Activated CD4-positive, alpha-beta T cell treated with anti-CD3 and anti-CD28 coated beads, Interleukin-2, amount 50 U/mL, for 4 hours (primary cell): ENCODE results near the gene LYRM2.
A peak's percentile ranks its signal among the peaks of the same experiment; 100 is the strongest.

ENCODE experiments used
- DNase-seq, 2 experiments: peaks; one replicate each; pipeline ENCODE4 v3.0.0-alpha.2; 2020

Gene LYRM2

DNA sequence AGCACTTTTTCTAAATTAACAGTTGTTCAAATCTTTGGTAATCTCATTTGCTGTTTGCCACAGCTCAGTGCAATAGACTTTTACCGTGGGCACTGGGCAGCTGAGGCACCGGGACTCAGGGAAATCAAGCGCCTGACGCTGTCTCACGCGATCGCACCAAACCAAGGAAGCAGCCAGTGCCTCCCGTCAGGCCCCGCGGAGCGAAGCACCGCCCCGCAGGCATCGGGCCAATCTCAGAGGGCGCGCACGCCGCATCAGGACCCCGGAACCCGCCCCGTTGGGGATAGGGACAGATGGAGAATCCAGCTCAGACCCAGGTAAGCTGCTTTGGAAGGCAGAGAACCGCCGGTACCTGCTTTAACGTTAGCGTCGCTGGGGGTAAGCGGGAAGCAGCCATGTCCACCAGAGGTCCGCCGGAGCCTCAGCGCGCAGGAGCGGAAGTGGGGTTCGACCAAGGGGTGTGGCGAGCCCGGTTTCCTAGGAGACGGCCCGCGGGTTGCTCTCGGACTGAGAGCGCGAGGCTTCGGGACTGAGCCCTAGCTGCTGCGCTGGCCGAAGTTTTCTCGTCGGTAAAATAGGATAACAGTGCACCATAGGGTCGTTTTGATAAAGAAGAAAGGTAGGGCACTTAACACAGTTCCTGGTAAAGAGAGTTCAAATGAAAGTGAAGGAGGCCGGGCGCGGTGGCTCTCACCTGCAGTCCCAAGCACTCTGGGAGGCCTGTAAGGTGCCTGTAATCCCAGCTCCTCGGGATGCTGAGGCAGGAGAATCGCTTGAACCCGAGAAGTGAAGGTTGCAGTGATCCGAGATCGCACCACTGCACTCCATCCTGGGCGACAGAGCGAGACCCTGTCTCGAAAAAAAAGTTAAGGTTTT lies at the start of gene LYRM2:
Gene LYRM2, minus strand, starts transcription at position 428 of the 876 bp plus-strand sequence. Its CDS starts 31 bp downstream, at position 397.
- peak; percentile 83 to 84 for DNase-seq

DNA sequence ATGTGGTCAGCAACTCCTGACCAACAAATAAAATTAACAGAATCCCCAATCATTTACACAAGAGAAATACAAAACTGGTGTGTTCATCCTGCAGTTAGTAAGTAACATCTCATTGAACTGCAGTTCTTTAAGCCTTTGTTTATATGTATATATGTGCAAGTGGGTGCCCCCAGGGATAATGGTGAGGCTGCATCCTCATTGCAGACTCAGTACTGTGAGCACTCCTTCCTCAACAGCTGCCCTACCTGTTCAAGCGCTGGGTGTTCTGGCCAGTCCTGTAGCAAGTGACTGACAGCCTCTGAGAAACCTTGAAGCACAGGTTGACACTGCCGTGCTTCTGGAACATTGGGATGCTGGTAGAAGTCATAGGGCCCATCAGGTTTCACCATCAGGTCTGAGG lies 49.8 kb upstream of the LYRM2 start:
- DNase-seq = no peak

DNA sequence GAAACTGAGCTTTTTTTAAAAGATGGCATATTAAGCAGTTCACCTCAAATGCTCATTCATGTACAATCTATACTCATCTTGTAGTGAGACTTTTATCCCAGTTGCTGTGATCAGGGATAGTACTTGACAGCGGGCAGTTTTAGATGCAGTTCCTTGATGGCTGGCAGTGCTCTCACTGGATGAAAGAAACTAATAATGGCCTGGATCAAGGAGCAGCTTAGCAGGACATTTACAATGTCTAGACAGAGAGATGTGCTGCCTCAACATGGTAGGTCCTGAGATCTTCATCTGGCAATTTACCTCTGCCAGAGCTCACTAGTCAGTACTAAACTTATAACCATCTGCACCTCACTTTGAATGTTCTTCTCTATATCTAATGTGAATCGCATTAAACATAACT lies 46.8 kb upstream of the LYRM2 start:
- DNase-seq = no peak

DNA sequence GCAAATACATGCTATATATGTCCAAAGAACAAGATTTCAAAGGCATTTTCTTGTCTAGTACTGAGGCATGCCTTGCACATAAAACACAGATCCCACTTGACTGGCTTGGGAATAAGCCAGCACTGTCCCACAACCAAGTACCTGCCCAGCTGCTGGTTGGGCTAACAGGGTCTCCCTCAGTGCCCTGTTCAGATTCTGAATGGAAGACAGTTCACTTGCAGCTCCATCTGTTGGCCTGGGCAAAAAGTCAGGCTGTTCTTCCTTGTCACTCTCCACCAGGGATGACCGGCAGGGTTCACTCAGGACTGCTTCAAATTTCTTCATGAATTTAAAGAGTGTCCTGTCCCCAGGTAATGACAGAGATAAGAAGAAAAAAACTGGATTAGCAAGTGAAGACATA lies 44.4 kb upstream of the LYRM2 start:
- DNase-seq = no peak

DNA sequence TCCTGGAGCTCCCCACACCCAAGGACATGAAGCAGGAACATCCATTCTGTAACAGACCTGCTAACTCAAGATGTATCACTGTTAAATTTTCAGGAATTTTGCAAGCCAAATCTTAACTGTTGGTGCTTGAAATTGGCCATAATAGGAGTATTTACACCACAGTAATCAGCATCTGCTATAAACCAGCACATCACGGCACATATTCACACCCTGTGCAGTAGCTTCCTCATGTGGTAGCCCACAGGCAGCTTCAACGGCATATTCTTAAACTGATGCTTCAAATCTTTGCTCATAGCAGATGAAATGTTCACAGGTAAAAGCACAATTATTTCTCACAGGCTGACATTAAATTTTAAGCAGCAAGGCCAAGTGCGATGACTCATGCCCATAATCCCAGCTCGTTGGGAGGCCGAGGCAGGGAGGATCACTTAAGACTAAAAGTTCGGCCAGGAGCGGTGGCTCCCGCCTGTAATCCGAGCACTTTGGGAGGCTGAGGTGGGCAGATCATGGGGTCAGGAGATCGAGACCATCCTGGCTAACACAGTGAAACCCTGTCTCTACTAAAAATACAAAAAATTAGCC lies 43.5 kb upstream of the LYRM2 start:
- DNase-seq = no peak

- no peak for DNase-seq
Measured at GRCh38 chr6:89680551-89680950, 42.0 kb upstream of the LYRM2 start.

GRCh38 chr6:89680150-89680549 lies 41.6 kb upstream of the LYRM2 start:
- no peak for DNase-seq

- DNase-seq = no peak
Measured at GRCh38 chr6:89679215-89680120, 40.9 kb upstream of the LYRM2 start.

- no peak for DNase-seq
Measured at GRCh38 chr6:89678531-89678930, 40.0 kb upstream of the LYRM2 start.

DNA sequence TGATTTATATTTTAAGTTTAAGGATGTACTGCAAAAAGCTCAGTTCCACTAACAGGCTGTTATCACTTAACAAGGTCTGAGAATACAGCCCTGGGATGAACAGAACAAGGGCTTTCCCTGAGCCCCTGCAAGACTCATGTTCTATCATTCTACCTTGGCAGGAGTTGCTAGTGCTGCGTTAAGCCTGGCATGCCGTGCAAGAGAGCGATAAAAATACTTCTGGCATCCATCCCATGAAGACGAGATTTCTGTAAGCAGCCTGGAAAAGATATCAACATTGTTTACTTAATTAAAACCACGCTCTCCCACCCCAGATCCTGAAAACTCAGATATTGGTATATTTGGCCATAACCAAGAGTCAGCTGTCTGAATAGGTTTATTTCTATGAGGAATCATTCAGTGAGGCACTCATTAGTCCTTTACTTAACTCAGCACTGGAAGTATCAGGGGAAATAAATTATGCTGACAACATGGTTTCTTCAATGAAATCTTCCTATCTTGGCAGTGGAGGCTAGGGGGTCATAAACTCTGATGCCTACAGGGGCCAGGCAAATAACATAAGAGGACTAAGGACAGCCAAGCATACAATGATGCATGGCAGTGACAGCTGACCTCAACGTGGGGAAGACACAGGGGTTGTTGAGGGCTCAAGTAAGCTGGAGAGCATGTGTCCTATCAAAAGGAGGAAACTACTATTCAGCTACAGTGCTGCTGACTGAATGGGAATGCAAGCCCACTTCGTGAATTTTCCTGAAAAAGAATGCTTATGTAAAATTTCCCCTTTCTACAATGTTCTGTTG lies 37.6 kb upstream of the LYRM2 start:
- DNase-seq = no peak

DNA sequence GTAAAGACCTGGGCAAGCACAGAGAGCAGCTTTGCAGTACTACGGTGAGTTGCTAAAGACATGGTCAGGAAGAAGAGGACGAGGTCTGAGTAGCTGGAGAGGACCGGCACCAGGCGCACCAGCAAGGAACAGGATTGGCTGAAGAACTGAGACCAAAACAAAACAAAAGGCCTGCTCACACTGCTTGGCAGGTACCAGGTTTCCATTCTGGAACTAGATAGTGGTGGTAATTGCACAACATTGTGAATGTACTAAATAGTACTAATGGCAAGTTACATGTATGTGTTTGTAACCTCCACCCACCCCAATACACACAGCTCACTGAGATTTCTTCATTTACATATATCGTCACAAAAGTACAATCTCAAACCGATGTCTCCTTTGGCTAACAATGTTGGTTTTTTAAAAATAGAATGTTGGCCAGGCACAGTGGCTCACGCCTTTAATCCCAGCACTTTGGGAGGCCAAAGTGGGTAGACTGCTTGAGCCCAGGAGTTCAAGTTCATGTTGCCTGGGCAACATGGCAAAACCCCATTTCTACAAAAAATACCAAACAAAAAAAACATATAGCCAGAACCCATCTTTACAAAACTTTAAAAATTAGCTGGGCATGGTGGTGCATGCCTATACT lies 32.5 kb upstream of the LYRM2 start:
- DNase-seq = no peak

DNA sequence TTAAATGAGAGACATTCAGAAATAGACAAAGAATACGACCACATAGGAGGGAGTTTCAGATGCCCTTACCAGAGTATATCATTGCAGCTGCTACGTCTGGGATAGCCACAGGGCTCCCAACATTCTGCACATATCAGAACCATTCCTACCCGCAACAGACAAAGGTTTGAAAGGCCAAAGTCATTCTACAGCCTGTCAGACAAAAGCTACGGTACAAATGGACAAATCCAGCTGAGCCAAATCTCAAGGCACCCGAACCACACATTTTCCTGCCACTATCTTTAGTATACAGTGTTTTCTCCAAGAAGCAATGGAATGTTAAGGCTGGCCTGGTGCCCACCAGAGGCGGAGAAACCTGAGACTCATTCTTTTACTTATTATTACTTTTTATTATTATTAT lies 30.5 kb upstream of the LYRM2 start:
- no peak for DNase-seq

DNA sequence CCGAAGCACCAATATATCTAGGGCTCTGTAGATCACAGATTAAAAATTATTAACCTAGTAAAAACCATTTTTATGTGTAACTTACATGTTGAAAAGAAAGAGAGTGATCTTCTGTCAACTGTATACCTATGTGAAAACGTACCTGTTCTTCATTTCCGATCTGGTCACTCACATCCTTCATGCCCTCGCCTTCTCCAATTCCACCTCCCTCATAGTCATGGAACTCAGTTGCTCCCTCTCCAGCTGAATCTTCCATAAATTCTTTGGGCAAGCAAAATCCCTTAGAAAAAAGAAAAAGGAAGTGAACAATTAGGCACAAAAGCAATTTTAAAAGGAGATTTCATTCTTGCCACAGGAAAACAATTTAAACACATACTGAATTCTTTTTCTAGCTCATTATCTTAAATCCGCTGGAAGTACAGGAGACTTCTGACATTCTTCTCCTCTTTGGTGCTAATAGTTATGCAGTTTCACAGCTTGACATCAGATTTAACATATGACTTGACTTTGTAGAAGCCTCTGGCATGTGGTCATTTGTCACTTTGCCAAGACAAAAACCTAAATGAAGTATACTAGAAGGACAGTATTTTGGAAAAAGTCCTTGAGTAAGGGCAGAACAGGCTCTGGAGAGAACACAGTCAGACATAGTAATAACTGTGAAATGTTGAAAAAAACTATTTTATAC lies 29.5 kb upstream of the LYRM2 start:
- DNase-seq = no peak

DNA sequence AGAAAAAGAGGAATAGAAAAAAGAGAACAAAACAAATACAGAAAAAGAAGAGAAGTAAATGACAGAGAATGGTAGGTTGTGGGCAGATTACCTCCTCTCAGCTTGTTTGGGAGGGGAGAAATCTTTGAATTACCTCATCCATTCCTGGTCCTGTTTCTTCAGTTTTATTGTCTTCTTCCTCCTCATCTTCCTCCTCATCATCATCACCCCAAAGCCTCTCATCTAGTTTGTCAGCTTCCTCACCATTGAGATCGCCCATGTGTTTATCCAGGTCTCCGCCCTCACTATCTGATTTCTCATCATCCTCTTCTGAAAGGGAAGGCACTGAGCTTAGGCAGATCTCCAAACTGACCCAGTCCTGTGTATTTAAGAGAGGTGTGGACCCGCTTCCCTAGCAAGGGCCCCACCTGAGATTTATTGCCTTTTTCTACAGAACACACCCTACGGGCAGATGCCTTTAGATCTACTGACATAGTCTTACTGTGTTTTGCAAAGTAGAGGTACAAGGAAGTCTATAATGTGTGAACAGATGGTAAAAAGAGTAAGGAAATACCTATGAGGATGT lies 24.2 kb upstream of the LYRM2 start:
- DNase-seq = no peak

DNA sequence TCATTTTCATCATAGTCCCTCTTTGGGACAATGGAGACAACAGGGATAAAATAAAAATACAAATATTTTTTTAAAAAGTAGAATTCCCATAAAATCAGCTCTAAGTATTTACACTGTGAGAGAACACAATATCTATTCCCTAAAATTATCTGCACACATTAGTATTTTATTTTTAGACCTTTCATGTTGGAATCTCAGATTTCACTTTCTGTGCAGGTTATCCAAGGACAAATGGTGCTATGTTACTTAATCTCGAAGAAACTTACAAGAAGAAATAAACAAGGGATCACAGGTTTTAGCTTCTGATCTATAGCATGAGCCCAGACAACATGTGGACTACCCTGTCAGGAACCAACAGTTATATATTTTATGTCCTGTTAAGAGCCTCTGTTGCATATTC lies 23.0 kb upstream of the LYRM2 start:
- no peak for DNase-seq

DNA sequence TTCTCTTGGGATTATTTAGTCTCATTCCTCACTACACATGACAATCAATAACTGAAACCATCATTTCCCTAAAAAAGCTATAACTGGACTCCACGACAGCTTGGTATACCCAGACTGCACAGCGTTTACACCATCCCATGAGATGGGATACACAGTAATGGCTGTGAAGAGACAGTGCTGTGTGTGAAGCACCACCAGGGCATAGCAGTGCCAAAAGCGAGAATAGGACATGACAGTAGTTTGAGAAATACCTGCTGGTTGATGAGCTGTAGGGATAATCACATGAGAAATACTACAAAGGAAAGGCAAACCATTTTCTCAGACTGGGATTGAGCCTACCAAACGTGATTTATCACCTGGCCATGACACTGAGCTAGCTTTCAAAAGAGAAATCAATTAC lies 22.4 kb upstream of the LYRM2 start:
- DNase-seq = no peak

DNA sequence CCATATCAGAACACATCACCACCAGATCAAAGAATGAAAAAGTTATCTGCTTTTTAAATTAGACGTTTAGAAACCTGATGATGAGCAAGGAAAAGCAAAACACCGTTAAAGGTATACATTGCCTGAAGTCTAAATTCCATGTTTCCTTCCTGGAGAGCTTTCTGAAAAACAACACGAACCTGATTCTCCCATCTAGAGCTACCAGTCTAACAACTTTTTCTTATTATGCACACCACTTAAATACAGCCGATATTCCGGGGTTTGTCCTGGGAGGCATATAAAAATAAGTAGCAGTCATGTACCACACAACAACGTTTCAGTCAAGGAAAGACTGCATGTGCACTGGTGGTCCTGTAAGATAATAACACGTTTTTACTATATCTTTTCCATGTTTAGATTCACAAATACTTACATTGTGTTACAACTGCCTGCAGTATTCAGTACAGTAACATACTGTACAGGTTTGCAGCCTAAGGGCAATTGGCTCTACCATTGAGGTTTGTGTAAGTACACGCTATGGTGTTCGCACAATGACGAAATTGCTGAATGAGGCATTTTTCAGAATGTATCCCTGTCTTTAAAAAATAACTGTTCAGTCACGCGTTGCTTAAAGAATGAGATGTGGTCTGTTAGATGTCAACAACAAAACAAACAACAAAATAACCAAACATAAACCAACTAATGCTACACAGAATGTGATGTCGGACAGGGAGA lies 19.1 kb upstream of the LYRM2 start:
- no peak for DNase-seq

DNA sequence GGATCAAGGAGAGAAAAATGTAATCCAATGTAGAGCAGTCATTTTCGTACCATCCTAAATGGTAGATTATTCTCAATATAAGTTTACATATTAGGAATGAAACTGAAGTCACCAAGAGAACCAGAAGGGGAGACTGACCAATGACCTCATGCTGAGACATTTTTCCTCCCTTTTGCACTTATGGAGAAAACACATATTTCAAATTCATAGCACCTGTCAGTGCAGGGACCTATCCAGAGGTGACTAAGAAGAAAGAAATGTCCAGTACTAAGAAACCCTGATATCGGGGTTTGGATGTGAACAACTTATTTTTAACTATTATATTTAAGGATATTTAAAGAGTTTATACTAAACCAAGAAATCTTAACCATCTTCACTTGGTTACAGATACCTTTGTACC lies 16.6 kb upstream of the LYRM2 start:
- no peak for DNase-seq

GRCh38 chr6:89650579-89650978 lies 12.0 kb upstream of the LYRM2 start:
- DNase-seq = no peak

DNA sequence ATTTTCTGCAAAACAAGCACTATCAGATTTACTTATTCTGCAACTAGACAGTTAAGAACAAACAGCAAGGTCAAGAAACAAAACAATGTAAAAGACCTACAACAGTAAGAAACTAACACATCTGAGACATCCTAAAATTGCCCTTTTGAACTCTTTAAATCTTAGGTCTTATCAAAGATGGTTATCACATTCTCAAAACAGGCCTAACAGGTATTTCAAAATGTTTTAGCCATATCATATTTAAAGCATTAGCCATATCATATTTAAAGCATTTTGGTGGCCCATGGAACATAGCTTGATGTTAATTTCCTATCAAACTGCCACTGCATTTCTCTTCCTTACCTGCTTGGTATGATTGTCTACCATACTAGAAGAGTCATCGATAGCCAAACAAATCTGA lies 11.1 kb upstream of the LYRM2 start:
- no peak for DNase-seq

DNA sequence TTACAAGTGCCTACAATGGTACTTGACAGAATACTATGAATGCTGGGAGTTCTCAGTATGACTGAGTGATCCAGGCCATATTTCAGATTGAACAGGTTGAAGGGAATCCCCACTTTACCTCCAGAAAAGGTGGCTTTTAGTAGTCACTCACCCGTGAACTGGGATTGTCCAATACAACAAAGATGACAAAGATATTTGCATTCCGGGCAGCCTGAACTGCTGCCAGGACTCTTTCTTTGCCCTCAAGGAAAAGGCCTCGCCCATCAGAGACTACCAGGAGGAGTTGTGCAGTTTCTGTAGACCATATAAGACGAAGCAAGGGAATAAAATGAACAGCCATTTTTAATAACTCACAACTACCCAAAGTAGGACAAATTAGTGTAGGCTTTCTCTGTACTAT lies 6.3 kb upstream of the LYRM2 start:
- no peak for DNase-seq
